Neural progenitor cell (in vitro differentiated cells): Measurements from ENCODE around the gene KCP. TPM values are rescaled to one million over a fixed set of nuclear protein-coding genes. Genes with fewer than 3 reads are reported as not detected.
A peak's percentile ranks its signal among the peaks of the same experiment; 100 is the strongest.

Experiments used
- DNase-seq: peaks from one replicate; pipeline ENCODE4 v3.0.0-alpha.2; 2016; ENCODE audit warnings: low spot score
- H2AFZ ChIP-seq: fragments of 200-600 bp; sonication (generic); replicated peaks from 2 replicates; pipeline ENCODE4 v1.6.1; 2016; ENCODE audit warnings: antibody characterized with exemption
- H3F3A ChIP-seq: fragments of 200-600 bp; sonication (generic); 2 replicates; pipeline ENCODE4 v1.6.1; 2016; ENCODE audit warnings: antibody characterized with exemption, low read depth
- H3K27ac ChIP-seq: fragments of 200-600 bp; sonication (generic); 2 replicates; pipeline ENCODE4 v1.5.1; 2016; ENCODE audit warnings: mild to moderate bottlenecking
- H3K27me3 ChIP-seq: fragments of 200-600 bp; sonication (generic); 2 replicates; pipeline ENCODE4 v1.6.1; 2016; ENCODE audit warnings: mild to moderate bottlenecking, moderate library complexity
- H3K36me3 ChIP-seq: fragments of 200-600 bp; sonication (generic); 2 replicates; pipeline ENCODE4 v1.5.1; 2016
- H3K4me1 ChIP-seq: fragments of 200-600 bp; sonication (generic); 2 replicates; pipeline ENCODE4 v1.6.1; 2016; ENCODE audit warnings: mixed run types
- H3K4me2 ChIP-seq: fragments of 200-600 bp; sonication (generic); 2 replicates; pipeline ENCODE4 v1.6.1; 2016
- H3K4me3 ChIP-seq: fragments of 200-600 bp; sonication (generic); 2 replicates; pipeline ENCODE4 v1.5.1; 2016
- H3K79me2 ChIP-seq: fragments of 200-600 bp; sonication (generic); 2 replicates; pipeline ENCODE4 v1.6.1; 2016; ENCODE audit warnings: low read depth
- H3K9ac ChIP-seq: fragments of 200-600 bp; sonication (generic); 2 replicates; pipeline ENCODE4 v1.6.1; 2016
- H3K9me3 ChIP-seq: fragments of 200-600 bp; sonication (generic); 2 replicates; pipeline ENCODE4 v1.5.1; 2016; ENCODE audit warnings: low read depth
- H4K20me1 ChIP-seq: fragments of 200-600 bp; sonication (generic); 2 replicates; pipeline ENCODE4 v1.6.1; 2016; ENCODE audit warnings: low read depth
- H3K27ac Mint-ChIP-seq: 3 replicates; pipeline ENCODE4 v1.8.0; 2021; ENCODE audit warnings: mixed read lengths
- H3K27me3 Mint-ChIP-seq: 2 replicates; pipeline ENCODE4 v1.8.0; 2022; ENCODE audit warnings: low read depth, mild to moderate bottlenecking, inconsistent platforms, moderate library complexity, mixed read lengths; ENCODE audit not compliant: insufficient read depth
- H3K36me3 Mint-ChIP-seq: 3 replicates; pipeline ENCODE4 v1.8.0; 2021; ENCODE audit warnings: mixed read lengths
- H3K4me1 Mint-ChIP-seq: 3 replicates; pipeline ENCODE4 v1.8.0; 2021; ENCODE audit warnings: mixed read lengths
- H3K4me3 Mint-ChIP-seq: 3 replicates; pipeline ENCODE4 v1.8.0; 2021; ENCODE audit warnings: mild to moderate bottlenecking, moderate library complexity, mixed read lengths
- H3K9me3 Mint-ChIP-seq: 3 replicates; pipeline ENCODE4 v1.8.0; 2020; ENCODE audit warnings: mixed read lengths
- EZH2 ChIP-seq: fragments of 200-600 bp; sonication (generic); IDR thresholded peaks from 2 replicates; pipeline ENCODE4 v1.6.1; 2017; ENCODE audit warnings: antibody characterized with exemption, mild to moderate bottlenecking, moderate library complexity
- EZH2phosphoT487 ChIP-seq: fragments of 200-600 bp; sonication (generic); IDR thresholded peaks from 2 replicates; pipeline ENCODE4 v1.6.1; 2017; ENCODE audit warnings: antibody characterized with exemption
- total RNA-seq: library from RNA; depleted of rRNA; stranded (reverse); fragments of >200 nt; gene quantifications from 2 replicates; pipeline ENCODE4 v1.2.3, GENCODE V29; 2015; ENCODE audit warnings: low replicate concordance
- TF ChIP-seq, protein P1 (sequence below): fragments of 200-600 bp; sonication (generic); IDR thresholded peaks from 2 replicates; pipeline ENCODE4 v1.5.1; 2017; ENCODE audit warnings: antibody characterized with exemption, mild to moderate bottlenecking

The KCP gene
- total RNA-seq, 1 donor from 2014 or later, result 0.06 TPM

DNA sequence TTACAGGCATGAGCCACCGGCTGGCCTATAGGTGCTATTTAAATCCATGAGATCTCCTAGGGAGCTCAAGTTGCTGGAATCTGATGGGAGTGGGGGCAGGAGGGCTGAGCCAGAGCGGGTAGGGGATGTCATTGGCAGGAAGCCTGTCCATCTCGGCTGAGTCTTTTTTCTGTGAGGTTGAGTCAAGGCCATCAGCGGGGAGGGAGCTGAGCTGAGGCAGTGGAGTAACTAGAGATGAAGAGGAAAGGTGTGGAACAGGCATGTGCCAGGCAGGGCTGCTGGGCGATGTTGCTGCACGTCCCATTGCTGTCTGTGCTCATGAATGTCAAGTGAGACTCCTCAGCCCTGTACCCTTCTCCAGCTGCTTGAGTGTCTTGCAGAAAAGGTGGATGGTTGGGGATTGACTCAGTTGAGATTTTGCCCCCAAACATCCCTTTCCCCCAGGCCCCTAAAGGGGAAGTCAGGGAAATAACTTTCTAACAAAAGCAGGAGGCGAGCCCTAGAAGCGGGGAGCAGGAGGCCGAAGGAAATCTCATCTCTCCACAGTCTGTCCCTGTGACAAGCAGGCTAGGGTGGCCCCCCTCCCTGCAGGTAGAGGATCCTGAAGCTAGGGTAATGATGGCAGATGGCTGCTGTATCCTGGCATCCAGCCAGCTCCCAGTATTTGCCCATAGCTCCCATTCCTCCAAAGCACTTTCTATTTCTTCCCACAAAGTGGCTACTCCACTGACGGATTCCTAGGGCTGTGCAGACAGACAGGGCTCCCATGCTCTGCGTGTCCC lies 42.5 kb downstream of the KCP start:
- no peak for DNase-seq
- H2AFZ ChIP-seq, result no peak overlapping the region
- no peak overlapping the region for H3K4me3 ChIP-seq
- H3K4me1 ChIP-seq, result peaks cover 16% of the 10 kb centered on the region
- no peaks in the 10 kb centered on the region for H3K36me3 ChIP-seq
- Mint-ChIP-seq H3K27me3 (peaks cover 21% of the 10 kb centered on the region), H3K27ac (no peak overlapping the region), H3K4me3 (peak overlapping the region; percentile 78), H3K36me3 (peaks cover 8% of the 10 kb centered on the region), H3K4me1 (peaks cover 26% of the 10 kb centered on the region), H3K9me3 (no peaks in the 10 kb centered on the region)
- peaks cover 12% of the 10 kb centered on the region for H3K79me2 ChIP-seq
- peaks cover 30% of the 10 kb centered on the region for H3F3A ChIP-seq
- no peak overlapping the region for H3K9ac ChIP-seq
- H3K27ac ChIP-seq, result no peak overlapping the region
- no peaks in the 10 kb centered on the region for H3K9me3 ChIP-seq
- peak overlapping the region; percentile 99 for H3K4me2 ChIP-seq
- TF ChIP-seq EZH2 (no peak), EZH2phosphoT487 (no peak)
- TF ChIP-seq, protein P1, sequence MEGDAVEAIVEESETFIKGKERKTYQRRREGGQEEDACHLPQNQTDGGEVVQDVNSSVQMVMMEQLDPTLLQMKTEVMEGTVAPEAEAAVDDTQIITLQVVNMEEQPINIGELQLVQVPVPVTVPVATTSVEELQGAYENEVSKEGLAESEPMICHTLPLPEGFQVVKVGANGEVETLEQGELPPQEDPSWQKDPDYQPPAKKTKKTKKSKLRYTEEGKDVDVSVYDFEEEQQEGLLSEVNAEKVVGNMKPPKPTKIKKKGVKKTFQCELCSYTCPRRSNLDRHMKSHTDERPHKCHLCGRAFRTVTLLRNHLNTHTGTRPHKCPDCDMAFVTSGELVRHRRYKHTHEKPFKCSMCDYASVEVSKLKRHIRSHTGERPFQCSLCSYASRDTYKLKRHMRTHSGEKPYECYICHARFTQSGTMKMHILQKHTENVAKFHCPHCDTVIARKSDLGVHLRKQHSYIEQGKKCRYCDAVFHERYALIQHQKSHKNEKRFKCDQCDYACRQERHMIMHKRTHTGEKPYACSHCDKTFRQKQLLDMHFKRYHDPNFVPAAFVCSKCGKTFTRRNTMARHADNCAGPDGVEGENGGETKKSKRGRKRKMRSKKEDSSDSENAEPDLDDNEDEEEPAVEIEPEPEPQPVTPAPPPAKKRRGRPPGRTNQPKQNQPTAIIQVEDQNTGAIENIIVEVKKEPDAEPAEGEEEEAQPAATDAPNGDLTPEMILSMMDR, result no peak
- peaks cover 31% of the 10 kb centered on the region for H4K20me1 ChIP-seq
- H3K27me3 ChIP-seq, result peaks cover 58% of the 10 kb centered on the region

GRCh38 chr7:128867241-128867640 lies 43.3 kb downstream of the KCP start:
- H3K4me1 Mint-ChIP-seq, result peaks cover 28% of the 10 kb centered on the region
- peaks cover 31% of the 10 kb centered on the region for H4K20me1 ChIP-seq

GRCh38 chr7:128865996-128866877 lies 44.3 kb downstream of the KCP start:
- no peak overlapping the region for H3K4me3 Mint-ChIP-seq
- H3K27me3 Mint-ChIP-seq, result peaks cover 22% of the 10 kb centered on the region
- TF ChIP-seq, protein P1, result no peak
- TF ChIP-seq EZH2 (no peak), EZH2phosphoT487 (no peak)
- H3K27me3 ChIP-seq, result peaks cover 47% of the 10 kb centered on the region
- no peak overlapping the region for H3K4me3 ChIP-seq
- no peaks in the 10 kb centered on the region for H3K36me3 ChIP-seq
- no peak overlapping the region for H3K27ac Mint-ChIP-seq
- H3K27ac ChIP-seq, result no peak overlapping the region
- peaks cover 29% of the 10 kb centered on the region for H3K4me1 Mint-ChIP-seq
- no peak overlapping the region for H3K9ac ChIP-seq
- peaks cover 26% of the 10 kb centered on the region for H3F3A ChIP-seq
- peaks cover 14% of the 10 kb centered on the region for H3K79me2 ChIP-seq
- no peak for DNase-seq
- no peak overlapping the region for H3K4me2 ChIP-seq
- H2AFZ ChIP-seq, result no peak overlapping the region
- H3K36me3 Mint-ChIP-seq, result peaks cover 8% of the 10 kb centered on the region
- H3K4me1 ChIP-seq, result peaks cover 16% of the 10 kb centered on the region
- H4K20me1 ChIP-seq, result peaks cover 31% of the 10 kb centered on the region
- H3K9me3 ChIP-seq, result no peaks in the 10 kb centered on the region
- H3K9me3 Mint-ChIP-seq, result no peaks in the 10 kb centered on the region

More at GRCh38 chr7:128867241-128867640, 43.3 kb downstream of the KCP start:
- Histone ChIP-seq H3K4me1 (peaks cover 16% of the 10 kb centered on the region), H3K36me3 (no peaks in the 10 kb centered on the region), H3K9me3 (no peaks in the 10 kb centered on the region), H2AFZ (no peak overlapping the region), H3K4me2 (no peak overlapping the region), H3K27me3 (peaks cover 57% of the 10 kb centered on the region), H3K9ac (no peak overlapping the region), H3K79me2 (peaks cover 14% of the 10 kb centered on the region), H3K27ac (no peak overlapping the region), H3F3A (peaks cover 30% of the 10 kb centered on the region), H3K4me3 (no peak overlapping the region)
- Mint-ChIP-seq H3K27me3 (peaks cover 24% of the 10 kb centered on the region), H3K27ac (no peak overlapping the region), H3K9me3 (no peaks in the 10 kb centered on the region), H3K36me3 (peaks cover 8% of the 10 kb centered on the region), H3K4me3 (no peak overlapping the region)
- DNase-seq, result no peak
- no peak for TF ChIP-seq EZH2phosphoT487
- no peak for TF ChIP-seq EZH2
- TF ChIP-seq, protein P1, result no peak
